Prostate gland (tissue), 2 donors: Measurements from ENCODE around the gene ZSCAN32.

Source experiments
- POLR2AphosphoS5 ChIP-seq: sonication (generic); formaldehyde crosslinking; IDR thresholded peaks from one replicate; pipeline ENCODE4 v1.6.1; 2017; ENCODE audit warnings: antibody characterized with exemption
- TF ChIP-seq, protein P1 (sequence below), 4 experiments: fragments of 200-600 bp in 2 of 4; fragments of 450-650 bp in 2 of 4; sonication (generic) in 2 of 4; IDR thresholded peaks; 1 replicate in 3 of 4; 2 replicates in 1 of 4; pipeline ENCODE4 v1.5.1; 2016 to 2019; ENCODE audit warnings: antibody characterized with exemption in 4 of 4, mild to moderate bottlenecking in 2 of 4, moderate library complexity in 2 of 4

- TF ChIP-seq, protein P1, sequence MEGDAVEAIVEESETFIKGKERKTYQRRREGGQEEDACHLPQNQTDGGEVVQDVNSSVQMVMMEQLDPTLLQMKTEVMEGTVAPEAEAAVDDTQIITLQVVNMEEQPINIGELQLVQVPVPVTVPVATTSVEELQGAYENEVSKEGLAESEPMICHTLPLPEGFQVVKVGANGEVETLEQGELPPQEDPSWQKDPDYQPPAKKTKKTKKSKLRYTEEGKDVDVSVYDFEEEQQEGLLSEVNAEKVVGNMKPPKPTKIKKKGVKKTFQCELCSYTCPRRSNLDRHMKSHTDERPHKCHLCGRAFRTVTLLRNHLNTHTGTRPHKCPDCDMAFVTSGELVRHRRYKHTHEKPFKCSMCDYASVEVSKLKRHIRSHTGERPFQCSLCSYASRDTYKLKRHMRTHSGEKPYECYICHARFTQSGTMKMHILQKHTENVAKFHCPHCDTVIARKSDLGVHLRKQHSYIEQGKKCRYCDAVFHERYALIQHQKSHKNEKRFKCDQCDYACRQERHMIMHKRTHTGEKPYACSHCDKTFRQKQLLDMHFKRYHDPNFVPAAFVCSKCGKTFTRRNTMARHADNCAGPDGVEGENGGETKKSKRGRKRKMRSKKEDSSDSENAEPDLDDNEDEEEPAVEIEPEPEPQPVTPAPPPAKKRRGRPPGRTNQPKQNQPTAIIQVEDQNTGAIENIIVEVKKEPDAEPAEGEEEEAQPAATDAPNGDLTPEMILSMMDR (IDR thresholded peaks at IDR 0.05): no peak
- no peak for TF ChIP-seq POLR2AphosphoS5
Measured at GRCh38 chr16:3356118-3356517, 44.7 kb downstream of the ZSCAN32 start.
